Measurements from ENCODE around the gene KLHDC10. TPM values are rescaled to one million over a fixed set of nuclear protein-coding genes. Genes with fewer than 3 reads are reported as not detected.
"Not testable (repeated sequence)": the region's sequence is repeated elsewhere in the genome, so short reads cannot be mapped to it uniquely, and the experiment has no call there.

KLHDC10 gene
- total RNA-seq, 1 donor from 2014 or later, result 43.6 TPM

DNA sequence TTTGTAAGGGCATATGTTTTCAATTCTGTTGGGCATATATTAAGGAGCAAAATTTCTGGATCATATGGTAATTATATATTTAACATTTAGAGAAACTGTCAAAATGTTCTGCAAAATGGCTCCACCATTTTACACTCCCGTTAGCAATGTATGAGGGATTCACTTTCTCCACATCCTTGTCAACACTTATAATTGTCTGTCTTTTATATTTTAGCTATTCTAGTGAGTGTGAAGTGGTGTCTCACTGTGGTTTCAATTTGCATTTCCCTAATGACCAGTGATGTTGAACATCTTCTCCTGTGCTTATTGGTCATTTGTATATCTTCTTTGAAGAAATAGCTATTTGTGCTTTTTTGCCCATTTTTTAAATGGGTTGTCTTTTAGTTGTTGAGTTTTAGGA, 8.1 kb upstream of the KLHDC10 start:
- no peak overlapping the region for H3K4me3 Mint-ChIP-seq
- H3K27me3 Mint-ChIP-seq, result no peaks in the 10 kb centered on the region
- no peaks in the 10 kb centered on the region for H3K9me3 Mint-ChIP-seq
- H3K27ac Mint-ChIP-seq, result no peak overlapping the region
- no peak for DNase-seq (ENCODE audit: extremely low spot score, unreplicated experiment)
- peaks cover 5% of the 10 kb centered on the region for H3K4me1 Mint-ChIP-seq (ENCODE audit: unreplicated experiment)
- H3K36me3 Mint-ChIP-seq, result no peaks in the 10 kb centered on the region
- TF ChIP-seq, protein P1, sequence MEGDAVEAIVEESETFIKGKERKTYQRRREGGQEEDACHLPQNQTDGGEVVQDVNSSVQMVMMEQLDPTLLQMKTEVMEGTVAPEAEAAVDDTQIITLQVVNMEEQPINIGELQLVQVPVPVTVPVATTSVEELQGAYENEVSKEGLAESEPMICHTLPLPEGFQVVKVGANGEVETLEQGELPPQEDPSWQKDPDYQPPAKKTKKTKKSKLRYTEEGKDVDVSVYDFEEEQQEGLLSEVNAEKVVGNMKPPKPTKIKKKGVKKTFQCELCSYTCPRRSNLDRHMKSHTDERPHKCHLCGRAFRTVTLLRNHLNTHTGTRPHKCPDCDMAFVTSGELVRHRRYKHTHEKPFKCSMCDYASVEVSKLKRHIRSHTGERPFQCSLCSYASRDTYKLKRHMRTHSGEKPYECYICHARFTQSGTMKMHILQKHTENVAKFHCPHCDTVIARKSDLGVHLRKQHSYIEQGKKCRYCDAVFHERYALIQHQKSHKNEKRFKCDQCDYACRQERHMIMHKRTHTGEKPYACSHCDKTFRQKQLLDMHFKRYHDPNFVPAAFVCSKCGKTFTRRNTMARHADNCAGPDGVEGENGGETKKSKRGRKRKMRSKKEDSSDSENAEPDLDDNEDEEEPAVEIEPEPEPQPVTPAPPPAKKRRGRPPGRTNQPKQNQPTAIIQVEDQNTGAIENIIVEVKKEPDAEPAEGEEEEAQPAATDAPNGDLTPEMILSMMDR (conservative IDR thresholded peaks at IDR 0.05), result no peak

DNA sequence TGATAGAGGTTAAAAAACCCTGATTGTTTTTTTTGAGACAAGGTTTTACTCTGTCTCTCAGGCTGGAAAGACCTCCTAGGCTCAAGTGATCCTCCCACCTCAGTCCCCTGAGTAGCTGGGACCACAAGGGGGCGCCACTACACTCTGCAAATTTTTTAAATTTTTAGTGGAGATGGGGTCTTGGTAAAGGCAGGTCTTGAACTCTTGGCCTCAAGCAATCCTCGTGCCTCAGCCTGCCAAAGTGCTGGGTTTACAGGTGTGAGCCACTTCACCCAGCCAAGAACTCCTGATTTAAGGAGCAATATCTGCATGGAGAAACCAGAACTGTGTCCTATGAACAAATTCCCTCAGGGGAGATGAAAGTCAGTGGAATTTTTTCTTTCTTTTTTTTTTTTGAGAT, 7.3 kb upstream of the KLHDC10 start:
- Mint-ChIP-seq H3K4me1 (ENCODE audit: unreplicated experiment) (peaks cover 5% of the 10 kb centered on the region), H3K4me3 (no peak overlapping the region), H3K27ac (no peak overlapping the region), H3K27me3 (no peaks in the 10 kb centered on the region), H3K36me3 (no peaks in the 10 kb centered on the region), H3K9me3 (no peaks in the 10 kb centered on the region)
- TF ChIP-seq, protein P1 (conservative IDR thresholded peaks at IDR 0.05), result peak; percentile 86
- no peak for DNase-seq (ENCODE audit: extremely low spot score, unreplicated experiment)

DNA sequence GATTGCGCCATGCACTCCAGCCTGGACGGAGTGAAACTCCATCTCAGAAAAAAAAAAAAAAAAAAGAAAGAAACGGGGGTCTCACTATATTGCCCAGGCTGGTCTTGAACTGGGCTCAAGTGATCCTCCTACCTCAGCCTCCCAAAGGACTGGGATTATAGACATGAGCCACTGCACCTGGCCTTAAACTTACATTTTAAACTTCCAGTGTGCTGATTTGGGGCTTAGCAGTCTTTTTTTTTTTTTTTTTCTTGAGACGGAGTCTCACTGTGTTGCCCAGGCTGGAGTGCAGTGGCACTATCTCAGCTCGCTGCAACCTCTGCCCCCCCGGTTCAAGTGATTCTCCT, 5.8 kb upstream of the KLHDC10 start:
- H3K4me3 Mint-ChIP-seq; H3K27me3 Mint-ChIP-seq; H3K9me3 Mint-ChIP-seq; H3K27ac Mint-ChIP-seq; H3K4me1 Mint-ChIP-seq (ENCODE audit: unreplicated experiment); H3K36me3 Mint-ChIP-seq; DNase-seq (ENCODE audit: extremely low spot score, unreplicated experiment): not testable (repeated sequence)

DNA sequence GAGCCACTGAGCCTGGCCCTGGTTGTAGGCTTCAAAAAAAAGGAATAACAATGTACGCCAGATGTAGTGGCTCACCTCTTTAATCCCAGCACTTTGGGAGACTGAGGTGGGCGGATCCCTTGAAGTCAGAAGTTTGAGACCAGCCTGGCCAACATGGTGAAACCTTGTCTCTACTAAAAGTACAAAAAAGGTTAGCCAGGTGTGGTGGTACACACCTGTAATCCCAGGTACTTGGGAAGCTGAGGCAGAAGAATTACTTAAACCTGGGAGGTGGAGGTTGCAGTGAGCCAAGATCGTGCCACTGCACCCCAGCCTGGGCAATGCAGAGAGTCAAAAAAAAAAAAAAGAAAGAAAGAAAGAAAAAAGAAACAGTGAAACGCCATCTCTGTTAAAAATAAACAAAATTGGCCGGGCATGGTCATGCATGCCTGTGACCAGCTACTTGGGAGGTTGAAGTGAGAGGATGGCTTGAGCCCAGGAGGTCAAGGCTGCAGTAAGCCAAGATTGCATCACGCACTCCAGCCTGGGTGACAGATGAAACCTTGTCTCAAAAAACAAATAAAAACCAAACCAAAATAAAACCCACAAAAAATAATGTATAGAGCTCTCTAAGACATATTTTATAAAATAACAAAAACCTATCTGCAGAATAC, 4.7 kb upstream of the KLHDC10 start:
- Mint-ChIP-seq H3K36me3 (no peaks in the 10 kb centered on the region), H3K27me3 (no peaks in the 10 kb centered on the region), H3K4me3 (no peak overlapping the region), H3K4me1 (ENCODE audit: unreplicated experiment) (peaks cover 4% of the 10 kb centered on the region), H3K9me3 (no peaks in the 10 kb centered on the region), H3K27ac (no peak overlapping the region)
- DNase-seq (ENCODE audit: extremely low spot score, unreplicated experiment), result no peak
- TF ChIP-seq, protein P1 (conservative IDR thresholded peaks at IDR 0.05), result no peak

DNA sequence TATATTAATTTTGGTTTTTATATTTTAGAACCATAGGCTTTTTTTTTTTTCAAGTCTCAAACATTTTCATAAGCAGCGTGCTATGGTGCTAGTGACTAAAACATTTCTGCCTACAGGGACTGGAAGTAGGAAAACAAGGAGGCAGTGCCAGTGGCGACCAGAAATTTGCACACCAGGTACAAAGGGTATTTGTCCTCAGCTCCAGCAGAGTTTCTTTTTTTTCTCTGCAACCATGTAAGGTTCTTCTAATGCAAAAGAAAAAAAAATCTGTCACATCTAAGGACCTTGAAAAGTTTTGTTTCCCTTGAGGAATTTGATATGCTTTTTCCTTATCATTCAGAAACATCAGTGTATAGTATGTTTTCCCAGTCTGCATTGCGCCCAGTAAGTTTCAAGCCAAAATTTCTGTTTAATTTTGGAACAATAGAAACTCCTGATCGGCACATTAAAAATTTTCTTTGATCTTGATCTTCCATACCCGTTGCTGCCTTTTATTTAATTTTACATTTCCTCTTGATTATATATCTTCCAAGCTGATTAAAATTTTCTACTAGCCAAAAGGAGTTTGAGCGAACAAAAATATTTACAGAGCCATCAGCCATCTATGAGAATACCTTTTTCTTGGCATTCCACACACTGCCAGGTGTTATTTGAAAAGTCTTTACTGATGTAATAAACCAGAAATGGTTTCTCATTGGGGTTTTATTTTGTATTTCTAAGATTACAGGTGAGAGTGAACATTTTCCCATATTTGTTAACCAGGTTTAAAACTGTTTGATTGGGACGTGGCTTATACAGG, 956 bp upstream of the KLHDC10 start:
- Mint-ChIP-seq H3K27ac (peak overlapping the region; percentile 94), H3K9me3 (no peaks in the 10 kb centered on the region), H3K4me3 (peak overlapping the region; percentile 95)

More for the DNA sequence above, 956 bp upstream of the KLHDC10 start:
- Mint-ChIP-seq H3K36me3 (peaks cover 9% of the 10 kb centered on the region), H3K27me3 (no peaks in the 10 kb centered on the region), H3K4me1 (ENCODE audit: unreplicated experiment) (peaks cover 31% of the 10 kb centered on the region)
- DNase-seq (ENCODE audit: extremely low spot score, unreplicated experiment), result no peak
- TF ChIP-seq, protein P1 (conservative IDR thresholded peaks at IDR 0.05), result no peak
